GM19468 (cell line): ENCODE results near the gene DNAAF1.
"Not testable (repeated sequence)": the region's sequence is repeated elsewhere in the genome, so short reads cannot be mapped to it uniquely, and the experiment has no call there.

Experiments
- ATAC-seq: cut with Tn5 transposase; IDR thresholded peaks from one replicate; pipeline ENCODE4 v1.9.1; 2021; ENCODE audit warnings: mild to moderate bottlenecking, moderate library complexity, moderate number of reproducible peaks; ENCODE audit not compliant: unreplicated experiment; ENCODE audit errors: extremely low read depth

Gene DNAAF1

GRCh38 chr16:84182680-84183571 lies 37.8 kb downstream of the DNAAF1 start:
- no peak for ATAC-seq

GRCh38 chr16:84183572-84183875 lies 38.4 kb downstream of the DNAAF1 start:
- ATAC-seq = no peak

GRCh38 chr16:84183911-84184591 lies 38.9 kb downstream of the DNAAF1 start:
- no peak for ATAC-seq

- ATAC-seq = no peak
Measured at GRCh38 chr16:84184775-84185174, 39.7 kb downstream of the DNAAF1 start.

GRCh38 chr16:84186685-84187437 lies 41.8 kb downstream of the DNAAF1 start, which contains the start of gene TAF1C:
Gene TAF1C, minus strand, starts transcription at chr16:84187057. Its CDS starts 2,069 bp downstream, at chr16:84184988.
- ATAC-seq = peak; percentile 89

DNA sequence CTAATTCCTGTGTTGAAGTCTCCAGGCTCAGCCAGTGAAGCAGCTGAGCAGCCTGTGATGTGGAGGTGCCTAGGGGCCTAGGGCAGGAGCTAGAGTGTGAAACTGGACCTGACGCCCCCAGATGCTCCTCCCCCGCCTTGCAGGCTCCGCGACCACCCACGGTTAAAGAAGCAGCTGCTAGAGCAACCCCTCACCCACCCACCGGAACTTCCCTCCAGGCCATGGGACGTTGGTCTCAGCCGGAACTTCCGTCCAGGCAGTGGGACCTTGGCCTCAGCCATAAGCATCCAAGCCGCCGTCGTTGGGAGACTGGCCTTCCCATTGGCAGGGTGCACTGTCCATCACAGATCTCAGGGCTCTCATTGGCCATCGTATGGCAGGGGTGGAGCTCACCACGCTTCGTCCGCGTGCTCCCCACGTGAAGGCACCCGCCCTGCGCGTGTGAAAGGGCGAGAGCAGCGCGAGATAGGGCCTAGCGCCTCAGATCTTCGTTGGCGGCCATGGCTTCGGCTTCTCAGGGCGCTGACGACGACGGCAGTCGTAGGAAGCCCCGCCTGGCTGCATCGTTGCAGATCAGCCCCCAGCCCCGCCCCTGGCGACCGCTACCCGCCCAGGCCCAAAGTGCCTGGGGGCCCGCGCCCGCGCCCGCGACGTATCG lies 45.8 kb downstream of the DNAAF1 start, which contains the start of gene ADAD2:
ADAD2 (plus strand) TSS at position 427 of the 658 bp plus-strand sequence; CDS start at position 501, 74 bp downstream.
- ATAC-seq = no peak

DNA sequence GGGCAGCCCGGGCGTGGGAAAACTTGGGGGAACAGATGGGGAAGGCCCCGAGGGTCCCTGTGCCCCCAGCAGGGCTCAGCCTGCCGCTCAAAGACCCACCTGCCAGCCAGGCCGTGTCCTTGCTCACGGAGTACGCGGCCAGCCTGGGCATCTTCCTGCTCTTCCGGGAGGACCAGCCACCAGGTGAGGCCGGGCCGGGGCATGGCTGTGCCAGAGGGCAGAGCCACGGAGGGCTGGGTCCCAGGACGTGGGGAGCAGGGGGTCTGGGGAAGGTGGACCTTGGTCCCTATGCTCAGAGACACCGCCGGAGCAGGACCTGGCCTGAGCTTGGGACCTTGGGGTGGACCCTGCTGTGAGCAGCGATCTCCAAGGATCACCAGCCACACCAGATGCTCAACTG lies 46.4 kb downstream of the DNAAF1 start:
- ATAC-seq = no peak

- ATAC-seq = no peak
Measured at GRCh38 chr16:84193480-84193879, 48.4 kb downstream of the DNAAF1 start.

GRCh38 chr16:84194018-84194417 lies 48.9 kb downstream of the DNAAF1 start:
- ATAC-seq = no peak

- ATAC-seq = no peak
Measured at GRCh38 chr16:84194470-84195200, 49.5 kb downstream of the DNAAF1 start.

- ATAC-seq = no peak
Measured at GRCh38 chr16:84195201-84196093, 50.3 kb downstream of the DNAAF1 start.

DNA sequence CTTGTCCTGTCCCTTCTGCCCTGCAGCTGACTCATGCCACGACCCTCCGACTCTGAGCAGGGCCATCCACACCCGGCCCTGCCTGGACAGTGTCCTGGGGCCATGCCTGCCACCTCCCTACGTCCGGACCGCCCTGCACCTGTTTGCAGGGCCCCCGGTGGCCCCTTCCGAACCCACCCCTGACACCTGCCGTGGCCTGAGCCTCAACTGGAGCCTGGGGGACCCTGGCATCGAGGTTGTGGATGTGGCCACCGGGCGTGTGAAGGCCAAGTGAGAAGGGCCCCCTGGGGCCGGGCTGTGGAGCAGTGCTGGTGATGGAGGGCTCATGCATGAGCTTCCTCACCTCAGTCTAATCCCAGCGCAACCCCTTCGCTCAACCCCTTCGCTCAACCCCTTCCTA lies 51.0 kb downstream of the DNAAF1 start:
- no peak for ATAC-seq

DNA sequence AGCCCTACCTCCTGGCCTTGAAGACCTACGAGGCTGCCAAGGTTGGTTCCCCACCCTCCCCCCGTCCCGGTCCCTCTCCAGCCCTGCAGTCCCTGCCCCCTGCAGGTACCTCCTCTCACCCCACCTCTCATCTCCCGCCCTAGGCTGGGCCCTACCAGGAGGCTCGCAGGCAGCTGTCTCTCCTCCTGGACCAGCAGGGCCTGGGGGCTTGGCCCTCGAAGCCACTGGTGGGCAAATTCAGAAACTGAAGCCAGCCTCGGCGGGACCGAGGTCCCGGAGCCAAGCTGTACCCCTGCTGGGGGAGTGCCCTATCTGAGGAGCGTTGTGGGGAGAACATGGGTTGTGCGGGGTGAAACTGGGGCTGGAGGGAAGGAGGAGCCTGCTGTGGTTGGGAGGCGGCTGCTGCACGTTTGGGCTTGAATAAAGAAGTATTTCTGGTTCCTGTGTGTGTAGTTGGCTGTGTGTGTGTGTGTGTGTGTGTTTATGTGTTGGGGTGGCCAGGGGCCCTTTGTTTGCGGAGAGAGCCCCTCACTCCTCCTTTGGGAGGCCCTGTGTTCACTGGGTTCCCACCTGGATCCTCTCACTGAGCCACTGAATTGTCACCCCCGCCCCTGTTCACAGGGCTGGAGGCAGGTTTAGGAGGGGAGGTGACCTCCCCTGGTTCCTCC lies 51.8 kb downstream of the DNAAF1 start:
- ATAC-seq = no peak

DNA sequence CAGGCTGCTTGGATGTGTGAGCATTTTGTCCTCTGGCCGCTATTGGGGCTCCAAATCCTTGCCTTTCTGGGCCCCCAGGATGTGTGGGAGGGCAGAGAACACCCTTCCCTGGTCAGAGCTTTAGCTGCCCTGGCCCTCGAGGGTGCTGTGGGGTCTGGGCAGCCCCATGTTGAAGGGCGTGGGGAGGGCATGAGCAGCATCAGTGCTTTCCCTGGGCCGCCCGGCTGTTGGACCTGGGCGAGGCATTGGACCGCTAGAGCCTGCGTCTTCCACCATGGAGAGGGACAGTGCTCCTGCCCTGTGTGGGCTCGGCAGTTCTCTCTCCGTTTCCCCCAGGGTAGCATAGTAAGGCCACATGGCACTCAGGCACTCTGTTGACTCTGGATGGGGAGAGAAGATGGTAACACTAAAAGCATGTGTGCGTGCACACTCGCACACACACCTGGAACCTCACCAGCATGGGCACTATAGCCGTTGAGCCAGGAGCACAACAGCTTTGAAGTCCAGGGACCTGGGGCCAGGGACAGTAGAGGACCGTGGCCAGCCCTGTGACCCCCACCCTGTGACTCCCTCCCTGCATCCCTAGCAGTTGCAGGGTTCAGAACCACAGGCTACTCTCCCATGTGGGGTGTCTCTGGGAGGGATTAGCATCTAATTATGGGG lies 52.5 kb downstream of the DNAAF1 start:
- ATAC-seq = no peak

DNA sequence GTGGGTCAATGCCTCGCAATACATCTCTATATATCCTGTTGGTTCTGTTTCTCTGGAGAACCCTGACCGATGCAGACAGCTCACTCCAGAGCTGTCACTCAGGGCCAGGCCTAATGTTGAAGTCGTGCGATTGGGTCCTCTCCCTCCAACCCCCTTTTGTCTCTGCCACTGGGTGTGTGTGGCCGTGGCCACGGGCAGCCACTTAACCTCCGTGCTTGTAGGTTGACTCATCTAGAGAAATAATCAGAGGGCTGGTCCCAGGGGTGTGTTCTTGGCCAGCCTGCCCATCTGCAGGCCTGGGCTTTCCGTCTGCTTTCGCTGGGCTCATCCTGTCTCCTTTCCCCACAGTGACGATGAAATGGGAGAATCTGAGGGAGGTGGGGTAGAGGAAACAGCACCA lies 53.3 kb downstream of the DNAAF1 start:
- no peak for ATAC-seq

DNA sequence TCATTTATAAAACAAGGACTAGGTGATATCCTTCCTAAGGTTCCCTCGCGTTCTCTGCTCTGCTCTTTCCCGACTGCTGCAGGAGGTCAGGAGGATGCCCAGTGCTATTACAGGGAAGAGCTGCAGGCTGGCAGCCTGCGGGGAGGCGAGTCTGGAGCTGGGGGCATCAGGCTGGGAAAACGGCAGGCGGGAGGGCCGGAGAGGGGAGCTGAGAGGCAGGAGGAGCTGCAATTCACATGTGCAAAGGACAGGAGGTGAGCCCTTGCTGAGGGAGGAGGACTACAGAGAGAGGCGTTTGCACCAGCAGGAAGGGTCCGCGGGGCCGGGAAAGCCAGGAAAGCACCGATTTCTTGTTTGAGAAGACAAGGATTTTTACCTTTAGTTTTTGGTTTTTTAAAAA lies 54.0 kb downstream of the DNAAF1 start:
- ATAC-seq = no peak

GRCh38 chr16:84199861-84200260 lies 54.8 kb downstream of the DNAAF1 start:
- ATAC-seq = no peak

DNA sequence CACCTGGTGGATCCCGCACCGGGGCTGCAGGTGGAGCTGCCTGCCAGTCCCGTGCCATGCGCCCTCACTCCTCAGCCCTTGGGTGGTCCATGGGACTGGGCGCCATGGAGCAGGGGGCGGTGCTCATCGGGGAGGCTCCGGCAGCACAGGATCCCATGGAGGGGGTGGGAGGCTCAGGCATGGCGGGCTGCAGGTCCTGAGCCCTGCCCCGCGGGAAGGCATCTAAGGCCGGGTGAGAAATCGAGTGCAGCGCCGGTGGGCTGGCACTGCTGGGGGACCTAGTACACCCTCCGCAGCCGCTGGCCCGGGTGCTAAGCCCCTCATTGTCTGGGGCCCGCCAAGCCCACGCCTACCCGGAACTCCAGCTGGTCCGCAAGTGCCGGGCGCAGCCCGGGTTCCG lies 59.4 kb downstream of the DNAAF1 start:
- not testable (repeated sequence) for ATAC-seq
